GM19324 (cell line): ENCODE data around the gene PRKRIP1.
"Not testable (repeated sequence)": the region's sequence is repeated elsewhere in the genome, so short reads cannot be mapped to it uniquely, and the experiment has no call there.

ENCODE experiments used
- ATAC-seq: cut with Tn5 transposase; IDR thresholded peaks from one replicate; pipeline ENCODE4 v1.9.1; 2021; ENCODE audit warnings: mild to moderate bottlenecking, moderate library complexity; ENCODE audit not compliant: unreplicated experiment, low FRiP score

Gene PRKRIP1, protein sequence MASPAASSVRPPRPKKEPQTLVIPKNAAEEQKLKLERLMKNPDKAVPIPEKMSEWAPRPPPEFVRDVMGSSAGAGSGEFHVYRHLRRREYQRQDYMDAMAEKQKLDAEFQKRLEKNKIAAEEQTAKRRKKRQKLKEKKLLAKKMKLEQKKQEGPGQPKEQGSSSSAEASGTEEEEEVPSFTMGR

GRCh38 chr7:102395873-102396709, at the start of gene PRKRIP1:
Gene PRKRIP1, plus strand, starts transcription at chr7:102396363. Its CDS starts 49 bp downstream, at chr7:102396412.
- ATAC-seq: peak; percentile 97

DNA sequence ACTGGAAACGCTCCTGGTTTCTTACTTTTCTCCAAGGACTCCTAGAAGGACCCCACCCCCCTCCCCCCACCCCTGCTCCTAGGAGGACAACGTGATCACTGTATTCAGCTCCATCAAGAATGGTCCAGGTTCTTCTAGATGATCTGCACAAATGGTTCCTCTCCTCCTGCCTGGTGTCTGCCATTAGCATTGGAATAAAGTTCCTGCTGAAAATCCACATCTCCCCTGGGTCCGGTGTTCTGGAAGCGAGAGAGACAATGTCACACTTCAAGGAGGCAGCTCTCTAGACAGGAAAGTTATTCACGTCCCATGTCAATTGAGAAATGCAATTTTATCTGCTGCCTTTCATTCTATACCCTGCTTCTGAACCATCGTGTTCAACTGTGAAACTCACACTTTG, 49.2 kb upstream of the PRKRIP1 start:
- ATAC-seq: not testable (repeated sequence)

DNA sequence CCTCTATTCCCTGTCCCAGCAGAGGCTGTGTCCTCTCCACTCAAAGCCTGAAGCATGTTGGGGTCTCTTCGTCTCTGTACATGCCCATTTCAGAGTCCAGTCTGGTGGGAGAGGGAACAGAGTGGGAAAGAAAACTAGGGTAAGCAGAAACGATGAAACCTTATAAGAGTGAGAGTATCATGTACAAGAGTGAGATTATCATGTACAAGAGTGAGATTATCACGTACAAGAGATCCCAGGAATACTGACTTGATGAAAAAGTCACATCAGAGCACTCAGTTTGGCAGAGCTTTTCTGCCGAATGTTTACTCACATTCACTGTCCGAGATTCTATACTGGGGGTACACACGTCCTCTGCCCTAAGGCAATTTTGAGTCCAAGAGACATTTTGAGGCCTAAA, 39.8 kb upstream of the PRKRIP1 start, which contains the start of gene SPDYE6:
TSS of gene SPDYE6 (minus strand) at position 101 of the 400 bp plus-strand sequence. CDS start 421 bp downstream, outside the sequence.
- not testable (repeated sequence) for ATAC-seq

DNA sequence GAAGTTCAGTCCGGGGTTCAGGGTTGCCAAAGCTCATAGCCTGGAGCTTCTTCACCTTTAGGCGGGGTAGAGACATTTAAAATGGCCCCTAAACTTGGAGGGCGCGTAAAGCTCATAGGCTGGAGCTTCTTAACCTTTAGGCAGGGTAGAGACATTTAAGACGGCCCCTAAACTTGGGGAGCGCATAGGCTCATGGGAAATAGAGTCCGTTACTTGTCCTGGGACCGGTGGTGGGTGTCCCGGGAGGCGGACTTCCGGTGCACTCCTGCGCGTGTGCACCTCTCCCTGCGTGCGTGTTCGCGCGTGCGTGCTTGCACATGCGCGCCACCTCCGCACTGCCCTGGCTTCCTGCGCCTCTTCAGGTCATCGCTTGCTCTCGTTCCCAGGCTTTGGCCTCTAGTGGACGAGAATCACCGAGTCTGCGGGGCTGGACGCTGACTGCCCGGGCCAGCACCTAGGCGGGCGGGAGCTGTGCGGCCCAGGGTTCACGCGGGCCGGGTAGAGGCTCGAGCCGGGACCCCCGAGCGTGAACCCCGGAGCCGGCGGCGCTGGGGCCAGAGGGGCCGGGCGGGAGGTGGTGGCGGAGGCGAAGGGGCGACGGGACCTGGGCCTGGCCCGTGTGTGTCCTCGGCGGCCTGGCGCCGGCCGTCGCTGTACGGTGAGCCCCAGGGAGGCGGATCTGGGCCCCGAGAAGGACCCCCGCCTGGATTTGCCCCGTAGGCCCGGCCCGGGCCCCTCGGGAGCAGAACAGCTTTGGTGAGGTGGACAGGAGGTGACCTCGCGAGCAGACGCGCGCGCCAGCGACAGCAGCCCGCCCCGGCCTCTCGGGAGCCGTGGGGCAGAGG, 32.4 kb upstream of the PRKRIP1 start:
- ATAC-seq: peak; percentile 100

- ATAC-seq: not testable (repeated sequence)
Measured at GRCh38 chr7:102364394-102364886, 31.7 kb upstream of the PRKRIP1 start.

- not testable (repeated sequence) for ATAC-seq
Measured at GRCh38 chr7:102365390-102365789, 30.8 kb upstream of the PRKRIP1 start.

- ATAC-seq: not testable (repeated sequence)
Measured at GRCh38 chr7:102370038-102370437, 26.1 kb upstream of the PRKRIP1 start.

DNA sequence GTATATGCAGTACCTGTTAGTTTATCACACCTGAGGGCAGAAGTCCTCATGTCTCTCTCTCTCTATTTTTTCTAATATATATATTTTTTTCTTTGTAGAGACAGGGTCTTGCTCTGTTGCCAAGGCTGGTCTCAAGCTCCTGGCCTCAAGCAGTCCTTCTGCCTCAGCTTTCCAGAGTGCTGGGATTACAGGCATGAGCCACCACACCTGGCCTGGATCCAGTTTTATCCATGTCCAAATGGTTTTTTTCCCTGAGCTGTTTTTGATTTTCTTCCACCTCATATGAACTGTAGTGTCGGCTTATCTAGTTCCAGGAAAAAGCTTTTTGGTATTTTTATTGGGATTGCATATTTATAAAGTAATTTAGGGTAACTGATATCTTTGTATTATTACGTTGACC, 23.4 kb upstream of the PRKRIP1 start:
- ATAC-seq: not testable (repeated sequence)

DNA sequence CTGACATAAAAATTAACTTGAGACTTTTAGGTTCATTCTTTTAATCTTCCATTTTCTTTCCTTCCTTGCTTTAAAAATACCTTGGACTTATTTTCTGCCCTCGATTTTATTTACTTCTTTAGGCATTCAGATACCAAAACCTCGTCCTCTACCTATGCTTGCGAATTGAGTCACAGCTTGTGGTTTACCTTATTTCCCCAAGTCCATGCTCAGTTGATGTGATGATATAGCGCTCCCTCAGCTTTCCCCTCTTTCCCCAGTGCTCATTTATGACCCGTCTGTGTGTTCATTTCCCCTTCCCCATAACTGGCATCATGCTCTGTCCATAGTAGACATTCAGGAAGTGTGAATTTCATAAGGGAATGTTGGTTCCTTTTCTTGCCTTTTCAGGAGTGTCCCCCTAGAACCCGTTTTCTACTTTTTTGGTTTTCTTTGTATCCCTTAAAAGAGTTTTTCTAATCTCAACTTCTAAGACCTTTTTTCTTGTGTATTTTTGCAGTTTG, 19.1 kb upstream of the PRKRIP1 start:
- no peak for ATAC-seq

GRCh38 chr7:102380837-102381236, 15.3 kb upstream of the PRKRIP1 start:
- not testable (repeated sequence) for ATAC-seq

- not testable (repeated sequence) for ATAC-seq
Measured at GRCh38 chr7:102381696-102382425, 14.3 kb upstream of the PRKRIP1 start.

DNA sequence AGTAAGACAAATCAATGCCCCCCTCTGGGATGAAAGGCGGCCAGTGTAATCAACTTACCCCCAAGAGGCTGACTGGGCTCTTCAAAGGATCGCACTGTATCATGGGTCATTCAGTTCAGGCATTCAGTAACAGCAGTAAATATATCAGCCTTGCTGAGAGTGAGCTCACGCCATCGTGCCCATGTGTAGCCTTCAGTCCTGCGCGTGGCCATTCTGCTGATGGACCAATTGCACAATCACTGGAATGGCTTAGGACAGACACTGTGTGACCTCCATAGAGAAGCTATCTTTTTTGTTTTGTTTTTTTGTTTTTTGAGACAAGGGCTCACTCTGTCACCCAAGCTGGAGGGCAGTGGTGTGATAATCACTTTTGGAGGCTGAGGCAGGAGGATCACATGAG, 9.1 kb upstream of the PRKRIP1 start:
- ATAC-seq: no peak

DNA sequence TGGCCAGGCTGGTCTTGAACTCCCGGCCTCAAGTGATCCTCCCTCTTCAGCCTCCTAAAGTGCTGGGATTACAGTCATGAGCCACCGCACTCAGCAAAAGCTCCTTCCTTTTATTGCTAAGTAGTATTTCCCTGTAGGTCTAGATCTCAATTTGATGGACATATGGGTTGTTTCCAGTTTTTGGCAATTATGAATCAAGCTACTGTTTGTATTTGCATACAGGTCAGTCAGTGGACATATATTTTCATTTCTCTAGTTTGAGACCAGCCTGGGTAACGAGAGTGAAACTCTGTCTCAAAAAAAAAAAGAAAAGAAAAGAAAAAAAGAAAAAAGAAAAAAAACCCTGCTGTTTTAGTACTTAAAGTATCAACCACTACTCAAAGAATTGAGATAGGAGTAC, 6.4 kb upstream of the PRKRIP1 start:
- no peak for ATAC-seq

- ATAC-seq: no peak
Measured at GRCh38 chr7:102390697-102391484, 5.3 kb upstream of the PRKRIP1 start.

- no peak for ATAC-seq
Measured at GRCh38 chr7:102392330-102392729, 3.8 kb upstream of the PRKRIP1 start.

- ATAC-seq: no peak
Measured at GRCh38 chr7:102393467-102393866, 2.7 kb upstream of the PRKRIP1 start.

DNA sequence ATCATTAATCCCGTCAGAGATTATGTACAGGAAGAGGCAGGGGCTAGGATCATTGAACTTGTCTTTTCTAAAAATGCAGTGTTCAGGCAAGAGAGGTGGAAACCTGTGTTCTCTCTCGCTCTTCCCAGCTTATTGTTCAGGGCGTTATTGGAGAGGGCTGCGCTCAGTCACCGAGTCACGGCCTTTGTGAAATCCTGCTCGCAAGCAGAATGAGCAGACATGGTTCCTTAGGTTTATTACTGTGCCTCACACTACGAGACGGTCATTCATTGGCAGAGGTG, 631 bp upstream of the PRKRIP1 start:
- no peak for ATAC-seq

- ATAC-seq: no peak
Measured at GRCh38 chr7:102396710-102397019, 502 bp downstream of the PRKRIP1 start.

- ATAC-seq: no peak
Measured at GRCh38 chr7:102398543-102398942, 2.4 kb downstream of the PRKRIP1 start.
